GM23338 (cell line): ENCODE results near the gene FMN1. TPM values are rescaled to one million over a fixed set of nuclear protein-coding genes. Genes with fewer than 3 reads are reported as not detected.

Source experiments
- ATAC-seq: fragments of 200-7000 bp; cut with Tn5 transposase; 3 replicates; pipeline ENCODE4 v1.9.1; 2020
- DNase-seq: peaks from one replicate; pipeline ENCODE4 v3.0.0-alpha.2; 2015; ENCODE audit warnings: low spot score
- H2AFZ ChIP-seq: fragments of 200-600 bp; sonication (generic); 2 replicates; pipeline ENCODE4 v1.8.0; 2016; ENCODE audit warnings: antibody characterized with exemption, mild to moderate bottlenecking, moderate library complexity
- H3F3A ChIP-seq: fragments of 200-600 bp; sonication (generic); replicated peaks from 2 replicates; pipeline ENCODE4 v1.8.0; 2017; ENCODE audit warnings: antibody characterized with exemption, mixed run types, low read depth
- H3K27ac ChIP-seq: fragments of 200-600 bp; sonication (generic); 2 replicates; pipeline ENCODE4 v1.6.1; 2016; ENCODE audit warnings: low read depth
- H3K27me3 ChIP-seq: fragments of 200-600 bp; sonication (generic); 2 replicates; pipeline ENCODE4 v1.8.0; 2016; ENCODE audit warnings: mild to moderate bottlenecking, mixed run types, moderate library complexity; ENCODE audit not compliant: insufficient read depth
- H3K36me3 ChIP-seq: fragments of 200-600 bp; sonication (generic); 2 replicates; pipeline ENCODE4 v1.8.0; 2016; ENCODE audit warnings: mild to moderate bottlenecking; ENCODE audit not compliant: insufficient read depth
- H3K4me1 ChIP-seq: fragments of 200-600 bp; sonication (generic); 2 replicates; pipeline ENCODE4 v1.8.0; 2016; ENCODE audit warnings: mild to moderate bottlenecking, moderate library complexity; ENCODE audit not compliant: insufficient read depth
- H3K4me2 ChIP-seq: fragments of 200-600 bp; sonication (generic); 2 replicates; pipeline ENCODE4 v1.7.1; 2017; ENCODE audit warnings: mixed run types
- H3K4me3 ChIP-seq: fragments of 200-600 bp; sonication (generic); 2 replicates; pipeline ENCODE4 v1.6.1; 2016; ENCODE audit warnings: mixed run types
- H3K79me2 ChIP-seq: fragments of 200-600 bp; sonication (generic); replicated peaks from 2 replicates; pipeline ENCODE4 v1.8.0; 2017; ENCODE audit warnings: mild to moderate bottlenecking; ENCODE audit not compliant: insufficient read depth
- H3K9me2 ChIP-seq: fragments of 200-600 bp; sonication (generic); 2 replicates; pipeline ENCODE4 v1.8.0; 2017; ENCODE audit not compliant: insufficient read depth
- H4K20me1 ChIP-seq: fragments of 200-600 bp; sonication (generic); replicated peaks from 2 replicates; pipeline ENCODE4 v1.8.0; 2017; ENCODE audit warnings: mild to moderate bottlenecking; ENCODE audit not compliant: insufficient read depth
- H3K27ac Mint-ChIP-seq: 2 replicates; pipeline ENCODE4 v1.8.0; 2020; ENCODE audit warnings: inconsistent platforms, mild to moderate bottlenecking, moderate library complexity, mixed read lengths
- H3K27me3 Mint-ChIP-seq: 3 replicates; pipeline ENCODE4 v1.8.0; 2022; ENCODE audit warnings: low read depth, mild to moderate bottlenecking, moderate library complexity, mixed read lengths, inconsistent platforms; ENCODE audit not compliant: insufficient read depth, poor library complexity
- H3K36me3 Mint-ChIP-seq: 3 replicates; pipeline ENCODE4 v1.8.0; 2021; ENCODE audit warnings: low read depth, mild to moderate bottlenecking, inconsistent platforms, moderate library complexity, mixed read lengths
- H3K4me1 Mint-ChIP-seq: 3 replicates; pipeline ENCODE4 v1.8.0; 2020; ENCODE audit warnings: mild to moderate bottlenecking, inconsistent platforms, mixed read lengths
- H3K4me3 Mint-ChIP-seq: 3 replicates; pipeline ENCODE4 v1.8.0; 2021; ENCODE audit warnings: moderate library complexity, mild to moderate bottlenecking, inconsistent platforms, mixed read lengths
- H3K9me3 Mint-ChIP-seq: 3 replicates; pipeline ENCODE4 v1.8.0; 2020; ENCODE audit warnings: moderate library complexity, mild to moderate bottlenecking, inconsistent platforms, mixed read lengths
- CREB1 ChIP-seq: fragments of 250-450 bp; sonication (Bioruptor Pico); IDR thresholded peaks from 2 replicates; pipeline ENCODE4 v1.5.0; 2020; ENCODE audit warnings: low read depth, mild to moderate bottlenecking, moderate library complexity
- CTCF ChIP-seq, 2 experiments: fragments of 200-600 bp in 1 of 2; sonication (generic) in 1 of 2; conservative IDR thresholded peaks; 2 replicates each; pipeline versions ENCODE4 v1.5.1 to v1.6.1; 2016 to 2017; ENCODE audit warnings: antibody characterized with exemption in 2 of 2, low read depth in 2 of 2, mild to moderate bottlenecking in 2 of 2, moderate library complexity in 1 of 2
- ETS1 ChIP-seq: IDR thresholded peaks from 2 replicates; pipeline ENCODE4 v1.6.1; 2016; ENCODE audit warnings: antibody characterized with exemption
- EZH2 ChIP-seq: fragments of 200-600 bp; sonication (generic); IDR thresholded peaks from one replicate; pipeline ENCODE4 v1.8.0; 2017; ENCODE audit warnings: antibody characterized with exemption, mild to moderate bottlenecking, low read depth; ENCODE audit not compliant: unreplicated experiment
- EZH2phosphoT487 ChIP-seq: fragments of 200-600 bp; sonication (generic); IDR thresholded peaks from one replicate; pipeline ENCODE4 v1.8.1; 2018; ENCODE audit warnings: antibody characterized with exemption; ENCODE audit not compliant: unreplicated experiment
- JUNB ChIP-seq: IDR thresholded peaks from one replicate; pipeline ENCODE4 v1.6.1; 2016; ENCODE audit warnings: antibody characterized with exemption; ENCODE audit not compliant: unreplicated experiment
- NANOG ChIP-seq: IDR thresholded peaks from 2 replicates; pipeline ENCODE4 v1.6.1; 2016; ENCODE audit warnings: antibody characterized with exemption, borderline replicate concordance
- POLR2AphosphoS5 ChIP-seq: IDR thresholded peaks from 2 replicates; pipeline ENCODE4 v1.6.1; 2016; ENCODE audit warnings: antibody characterized with exemption, low read depth
- REST ChIP-seq: IDR thresholded peaks from one replicate; pipeline ENCODE4 v1.6.1; 2018; ENCODE audit warnings: antibody characterized with exemption; ENCODE audit not compliant: unreplicated experiment
- STAT1 ChIP-seq: IDR thresholded peaks from one replicate; pipeline ENCODE4 v1.6.1; 2016; ENCODE audit warnings: antibody characterized with exemption; ENCODE audit not compliant: unreplicated experiment
- ZNF114 ChIP-seq: fragments of 250-450 bp; sonication (Bioruptor Pico); IDR thresholded peaks from 2 replicates; pipeline ENCODE4 v1.5.0; 2020; ENCODE audit warnings: mild to moderate bottlenecking, moderate library complexity
- ZNF331 ChIP-seq: fragments of 250-450 bp; sonication (Bioruptor Pico); IDR thresholded peaks from 2 replicates; pipeline ENCODE4 v1.5.0; 2020; ENCODE audit warnings: low read depth, mild to moderate bottlenecking, moderate library complexity
- ZNF462 ChIP-seq: fragments of 250-450 bp; sonication (Bioruptor Pico); IDR thresholded peaks from 2 replicates; pipeline ENCODE4 v1.5.0; 2020; ENCODE audit warnings: mild to moderate bottlenecking, moderate library complexity
- polyA plus RNA-seq: library from polyadenylated mRNA; unstranded; fragments of >200 nt; fragmentation: Nextera tagmentation; extraction: Ambion mirVana; gene quantifications from 2 replicates; pipeline ENCODE4 v1.2.1, GENCODE V29; 2016
- total RNA-seq: library from RNA; depleted of rRNA; stranded (reverse); fragments of >200 nt; shearing (Covaris generic); gene quantifications from 2 replicates; pipeline ENCODE4 v1.2.3, GENCODE V29; 2014

FMN1 gene
- total and polyA plus RNA-seq, 2 experiments from 2014 or later: 1.2 to 1.6 TPM

GRCh38 chr15:33098094-33099058 is 96.1 kb downstream of the FMN1 start:
- H3K4me1 Mint-ChIP-seq: no peaks in the 10 kb centered on the region
- H3K4me3 Mint-ChIP-seq: no peak overlapping the region
- H3K36me3 Mint-ChIP-seq: no peaks in the 10 kb centered on the region
- Histone ChIP-seq H3K4me3 (no peak overlapping the region), H3K27me3 (no peaks in the 10 kb centered on the region), H3K36me3 (no peaks in the 10 kb centered on the region), H3K4me1 (no peaks in the 10 kb centered on the region), H3K4me2 (no peak overlapping the region), H3K79me2 (no peaks in the 10 kb centered on the region), H2AFZ (peak overlapping the region; percentile 45; the same call in 1 of the 2 replicates), H3F3A (no peaks in the 10 kb centered on the region), H3K9me2 (no peaks in the 10 kb centered on the region), H4K20me1 (no peaks in the 10 kb centered on the region), H3K27ac (no peak overlapping the region)
- peaks cover 1% of the 10 kb centered on the region for H3K27me3 Mint-ChIP-seq
- H3K27ac Mint-ChIP-seq: no peak overlapping the region
- no peak for DNase-seq
- no peak for ATAC-seq
- H3K9me3 Mint-ChIP-seq: no peaks in the 10 kb centered on the region
- TF ChIP-seq POLR2AphosphoS5 (no peak), ETS1 (no peak), ZNF331 (no peak), STAT1 (no peak), NANOG (no peak), ZNF462 (no peak), EZH2phosphoT487 (no peak), CREB1 (CRISPR knock-in tag) (no peak), ZNF114 (CRISPR knock-in tag) (no peak), CTCF (conservative IDR thresholded peaks at IDR 0.05; ENCODE audit: low read depth in 2 of 2) (no peak), JUNB (no peak), EZH2 (no peak), REST (no peak)
